Measurements from ENCODE around the gene PCDHGA6.

- TF ChIP-seq, protein P1, sequence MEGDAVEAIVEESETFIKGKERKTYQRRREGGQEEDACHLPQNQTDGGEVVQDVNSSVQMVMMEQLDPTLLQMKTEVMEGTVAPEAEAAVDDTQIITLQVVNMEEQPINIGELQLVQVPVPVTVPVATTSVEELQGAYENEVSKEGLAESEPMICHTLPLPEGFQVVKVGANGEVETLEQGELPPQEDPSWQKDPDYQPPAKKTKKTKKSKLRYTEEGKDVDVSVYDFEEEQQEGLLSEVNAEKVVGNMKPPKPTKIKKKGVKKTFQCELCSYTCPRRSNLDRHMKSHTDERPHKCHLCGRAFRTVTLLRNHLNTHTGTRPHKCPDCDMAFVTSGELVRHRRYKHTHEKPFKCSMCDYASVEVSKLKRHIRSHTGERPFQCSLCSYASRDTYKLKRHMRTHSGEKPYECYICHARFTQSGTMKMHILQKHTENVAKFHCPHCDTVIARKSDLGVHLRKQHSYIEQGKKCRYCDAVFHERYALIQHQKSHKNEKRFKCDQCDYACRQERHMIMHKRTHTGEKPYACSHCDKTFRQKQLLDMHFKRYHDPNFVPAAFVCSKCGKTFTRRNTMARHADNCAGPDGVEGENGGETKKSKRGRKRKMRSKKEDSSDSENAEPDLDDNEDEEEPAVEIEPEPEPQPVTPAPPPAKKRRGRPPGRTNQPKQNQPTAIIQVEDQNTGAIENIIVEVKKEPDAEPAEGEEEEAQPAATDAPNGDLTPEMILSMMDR (IDR thresholded peaks at IDR 0.05) = no peak
- TF ChIP-seq POLR2A (IDR thresholded peaks at IDR 0.05) = no peak
Measured at GRCh38 chr5:141403387-141403786, 29.7 kb downstream of the PCDHGA6 start.

Data from thyroid gland (tissue), 4 donors.